ENCODE measurements around the gene ARL16. TPM values are rescaled to one million over a fixed set of nuclear protein-coding genes. Genes with fewer than 3 reads are reported as not detected.

Gene ARL16
- total RNA-seq, 3 donors from 2014 or later (not counting 1 experiment from before 2014, with no cell fraction given): 23.3 to 47.9 (median 39.3) TPM

GRCh38 chr17:81631482-81631881 lies 52.1 kb downstream of the ARL16 start:
- Mint-ChIP-seq H3K36me3 (no peaks in the 10 kb centered on the region), H3K27me3 (ENCODE audit: low read depth in 2 of 2) (no peaks in the 10 kb centered on the region), H3K27ac (no peak overlapping the region), H3K4me1 (peaks cover 9 to 21% of the 10 kb centered on the region in 2 donors), H3K4me3 (no peak overlapping the region), H3K9me3 (no peaks in the 10 kb centered on the region)
- H3K36me3 ChIP-seq (ENCODE audit: control insufficient read depth, insufficient read depth, low read length): peaks cover 14% of the 10 kb centered on the region
- H3K4me3 ChIP-seq (ENCODE audit: low read length): no peak overlapping the region
- no peaks in the 10 kb centered on the region for H3K9me3 ChIP-seq (ENCODE audit: control insufficient read depth, insufficient read depth, low read length)
- H3K27me3 ChIP-seq (ENCODE audit: control insufficient read depth, insufficient read depth, low read length): no peaks in the 10 kb centered on the region
- H3K27ac ChIP-seq (ENCODE audit: low read length): no peak overlapping the region
- intact Hi-C loops (cut with micrococcal nuclease): no loop called here
- DNase-seq (no peak), ATAC-seq (no peak)
- TF ChIP-seq CTCF (IDR thresholded peaks at IDR 0.05): no peak
- H3K4me1 ChIP-seq (ENCODE audit: control insufficient read depth, insufficient read depth, low read length): peaks cover 13% of the 10 kb centered on the region
- 92% methylated on average over 6 of the region's 7 CpGs for WGBS (ENCODE audit: insufficient coverage)

Other genes with a start within 250 kb of the ARL16 start
- gene ACTG1, start 171.0 kb downstream of the ARL16 start, total RNA-seq: 1,000 to 10,000 TPM; 1,401 to 1,901 (median 1,735) TPM
- gene FSCN2, start 155.4 kb downstream of the ARL16 start, total RNA-seq: 1 to 10 TPM in 2 of 3 donors, under 1 TPM in 1; 0.26 to 2.6 (median 1.0) TPM
- 10 to 100 TPM; 31.8 to 34.5 (median 33.1) TPM for gene FAAP100, start 131.4 kb downstream of the ARL16 start, total RNA-seq
- 100 to 1,000 TPM in 1 of 3 donors, 10 to 100 TPM in 2; 96.2 to 117 (median 99.1) TPM for gene NPLOC4, start 46.7 kb downstream of the ARL16 start, total RNA-seq
- gene TSPAN10, start 46.6 kb downstream of the ARL16 start, total RNA-seq: under 1 TPM; 0.24 to 0.35 (median 0.29) TPM
- gene PDE6G, start 27.3 kb downstream of the ARL16 start, total RNA-seq: 10 to 100 TPM; 21.9 to 42.8 (median 26.6) TPM
- gene OXLD1, start 17.2 kb downstream of the ARL16 start, total RNA-seq: 10 to 100 TPM; 29.9 to 35.0 (median 32.4) TPM
- 10 to 100 TPM; 15.6 to 24.2 (median 22.1) TPM for gene CCDC137, start 17.1 kb downstream of the ARL16 start, total RNA-seq
- 100 to 1,000 TPM; 179 to 186 (median 181) TPM for gene HGS, start 214 bp upstream of the ARL16 start, total RNA-seq
- gene MRPL12, start 19.6 kb upstream of the ARL16 start, total RNA-seq: 10 to 100 TPM; 16.3 to 24.4 (median 17.5) TPM
- 1 to 10 TPM; 5.7 to 6.3 (median 5.8) TPM for gene SLC25A10, start 28.5 kb upstream of the ARL16 start, total RNA-seq
- gene GCGR, start 120.4 kb upstream of the ARL16 start, total RNA-seq: not detected
- gene MCRIP1, start 149.5 kb upstream of the ARL16 start, total RNA-seq: 10 to 100 TPM; 81.1 to 95.5 (median 84.2) TPM
- gene PPP1R27, start 151.3 kb upstream of the ARL16 start, total RNA-seq: not detected
- gene P4HB, start 176.7 kb upstream of the ARL16 start, total RNA-seq: 100 to 1,000 TPM; 334 to 468 (median 386) TPM
- 100 to 1,000 TPM; 600 to 824 (median 689) TPM for gene ARHGDIA, start 187.5 kb upstream of the ARL16 start, total RNA-seq
- gene ALYREF, start 207.8 kb upstream of the ARL16 start, total RNA-seq: 100 to 1,000 TPM in 2 of 3 donors, 10 to 100 TPM in 1; 91.5 to 115 (median 105) TPM
- 10 to 100 TPM; 40.1 to 50.9 (median 41.5) TPM for gene ANAPC11, start 207.9 kb upstream of the ARL16 start, total RNA-seq
- gene NPB, start 218.4 kb upstream of the ARL16 start, total RNA-seq: under 1 TPM in 2 of 3 donors, not detected in 1; 0.18 to 0.31 TPM
- 10 to 100 TPM; 30.6 to 34.4 (median 34.2) TPM for gene PCYT2, start 227.6 kb upstream of the ARL16 start, total RNA-seq
- gene SIRT7, start 234.4 kb upstream of the ARL16 start, total RNA-seq: 100 to 1,000 TPM in 1 of 3 donors, 10 to 100 TPM in 2; 75.8 to 102 (median 94.9) TPM
- 10 to 100 TPM; 11.9 to 14.6 (median 13.2) TPM for gene MAFG, start 243.9 kb upstream of the ARL16 start, total RNA-seq